ENCODE data around the gene ANTXRL. TPM values are rescaled to one million over a fixed set of nuclear protein-coding genes. Genes with fewer than 3 reads are reported as not detected.

The ANTXRL gene
- total and polyA plus RNA-seq, 10 of the 15 experiments (the other 5 are each of a cell fraction or from before 2014, with no cell fraction given) = not detected

DNA sequence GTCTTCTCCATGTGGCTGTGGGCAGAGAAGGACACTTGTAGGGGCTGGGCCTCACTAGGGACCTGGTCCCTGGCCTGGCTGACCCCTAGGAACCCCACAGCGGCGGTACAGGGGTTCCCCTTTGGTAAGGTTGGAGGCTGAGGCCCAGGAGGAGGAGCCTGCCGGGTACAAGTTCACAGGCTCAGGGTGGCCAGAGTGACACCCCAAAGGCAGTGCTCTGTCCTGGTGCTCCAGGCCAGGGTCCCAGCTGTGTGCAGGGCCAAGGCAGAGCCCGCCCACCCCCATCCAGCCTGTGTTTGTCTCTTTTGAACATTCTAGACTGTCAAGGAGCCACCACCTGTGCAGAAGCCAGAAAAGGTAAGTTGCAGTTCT, 23.3 kb downstream of the ANTXRL start:
- H3K27ac ChIP-seq (ENCODE audit: control insufficient read depth, insufficient read depth) = no peak overlapping the region
- H3K9me3 ChIP-seq (replicated peaks; ENCODE audit: control insufficient read depth, insufficient read depth, low read length) = no peaks in the 10 kb centered on the region
- POLR2A ChIA-PET = no interaction called here
- no peaks in the 10 kb centered on the region for H3K79me2 ChIP-seq (ENCODE audit: control insufficient read depth, insufficient read depth, low read length)
- H3K4me1 ChIP-seq (ENCODE audit: control insufficient read depth, insufficient read depth, low read length) = no peaks in the 10 kb centered on the region
- TF ChIP-seq, protein P1, sequence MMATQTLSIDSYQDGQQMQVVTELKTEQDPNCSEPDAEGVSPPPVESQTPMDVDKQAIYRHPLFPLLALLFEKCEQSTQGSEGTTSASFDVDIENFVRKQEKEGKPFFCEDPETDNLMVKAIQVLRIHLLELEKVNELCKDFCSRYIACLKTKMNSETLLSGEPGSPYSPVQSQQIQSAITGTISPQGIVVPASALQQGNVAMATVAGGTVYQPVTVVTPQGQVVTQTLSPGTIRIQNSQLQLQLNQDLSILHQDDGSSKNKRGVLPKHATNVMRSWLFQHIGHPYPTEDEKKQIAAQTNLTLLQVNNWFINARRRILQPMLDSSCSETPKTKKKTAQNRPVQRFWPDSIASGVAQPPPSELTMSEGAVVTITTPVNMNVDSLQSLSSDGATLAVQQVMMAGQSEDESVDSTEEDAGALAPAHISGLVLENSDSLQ (IDR thresholded peaks at IDR 0.05) = no peak
- TF ChIP-seq STAT3 (IDR thresholded peaks at IDR 0.05; ENCODE audit: low read depth, low read length) (no peak), LARP7 (IDR thresholded peaks at IDR 0.05) (no peak), SREBF1 (IDR thresholded peaks at IDR 0.05; ENCODE audit: low read length) (no peak), CHD1 (IDR thresholded peaks at IDR 0.05; ENCODE audit: low read depth, low read length) (no peak), CEBPB (IDR thresholded peaks at IDR 0.05; ENCODE audit: borderline replicate concordance in 1 of 2, low read depth in 2 of 2, low read length in 2 of 2) (no peak), HDAC6 (IDR thresholded peaks at IDR 0.05; ENCODE audit: unreplicated experiment) (no peak), NR2F1 (conservative IDR thresholded peaks at IDR 0.05) (no peak), DPF2 (IDR thresholded peaks at IDR 0.05) (no peak), SUZ12 (IDR thresholded peaks at IDR 0.05; ENCODE audit: unreplicated experiment) (no peak), TARDBP (IDR thresholded peaks at IDR 0.05; ENCODE audit: borderline replicate concordance) (no peak)
- TF ChIP-seq, protein P2, sequence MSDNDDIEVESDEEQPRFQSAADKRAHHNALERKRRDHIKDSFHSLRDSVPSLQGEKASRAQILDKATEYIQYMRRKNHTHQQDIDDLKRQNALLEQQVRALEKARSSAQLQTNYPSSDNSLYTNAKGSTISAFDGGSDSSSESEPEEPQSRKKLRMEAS (IDR thresholded peaks at IDR 0.05; ENCODE audit: low read depth, low read length) = no peak
- TF ChIP-seq, protein P3, sequence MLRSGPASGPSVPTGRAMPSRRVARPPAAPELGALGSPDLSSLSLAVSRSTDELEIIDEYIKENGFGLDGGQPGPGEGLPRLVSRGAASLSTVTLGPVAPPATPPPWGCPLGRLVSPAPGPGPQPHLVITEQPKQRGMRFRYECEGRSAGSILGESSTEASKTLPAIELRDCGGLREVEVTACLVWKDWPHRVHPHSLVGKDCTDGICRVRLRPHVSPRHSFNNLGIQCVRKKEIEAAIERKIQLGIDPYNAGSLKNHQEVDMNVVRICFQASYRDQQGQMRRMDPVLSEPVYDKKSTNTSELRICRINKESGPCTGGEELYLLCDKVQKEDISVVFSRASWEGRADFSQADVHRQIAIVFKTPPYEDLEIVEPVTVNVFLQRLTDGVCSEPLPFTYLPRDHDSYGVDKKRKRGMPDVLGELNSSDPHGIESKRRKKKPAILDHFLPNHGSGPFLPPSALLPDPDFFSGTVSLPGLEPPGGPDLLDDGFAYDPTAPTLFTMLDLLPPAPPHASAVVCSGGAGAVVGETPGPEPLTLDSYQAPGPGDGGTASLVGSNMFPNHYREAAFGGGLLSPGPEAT (IDR thresholded peaks at IDR 0.05; ENCODE audit: low read depth) = no peak
- TF ChIP-seq, protein P4, sequence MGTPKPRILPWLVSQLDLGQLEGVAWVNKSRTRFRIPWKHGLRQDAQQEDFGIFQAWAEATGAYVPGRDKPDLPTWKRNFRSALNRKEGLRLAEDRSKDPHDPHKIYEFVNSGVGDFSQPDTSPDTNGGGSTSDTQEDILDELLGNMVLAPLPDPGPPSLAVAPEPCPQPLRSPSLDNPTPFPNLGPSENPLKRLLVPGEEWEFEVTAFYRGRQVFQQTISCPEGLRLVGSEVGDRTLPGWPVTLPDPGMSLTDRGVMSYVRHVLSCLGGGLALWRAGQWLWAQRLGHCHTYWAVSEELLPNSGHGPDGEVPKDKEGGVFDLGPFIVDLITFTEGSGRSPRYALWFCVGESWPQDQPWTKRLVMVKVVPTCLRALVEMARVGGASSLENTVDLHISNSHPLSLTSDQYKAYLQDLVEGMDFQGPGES (IDR thresholded peaks at IDR 0.05) = no peak
- BruUV-seq (replicated peaks) = no TSS peak
- H3K4me3 ChIP-seq = no peak overlapping the region
- in situ Hi-C loops (cut with MboI) = no loop called here
- CTCF ChIA-PET = no interaction called here
- intact Hi-C loops (cut with micrococcal nuclease; ENCODE audit: unreplicated experiment) = no loop called here
- H4K20me1 ChIP-seq (ENCODE audit: control insufficient read depth, insufficient read depth) = no peaks in the 10 kb centered on the region
- H3K36me3 ChIP-seq (ENCODE audit: control insufficient read depth in 2 of 2, insufficient read depth in 2 of 2, low read length in 1 of 2) = no peaks in the 10 kb centered on the region
- H3K4me2 ChIP-seq (ENCODE audit: control insufficient read depth, insufficient read depth) = no peak overlapping the region
- H2AFZ ChIP-seq (ENCODE audit: control insufficient read depth, low read depth, low read length) = no peak overlapping the region
- RAD21 ChIA-PET (ENCODE audit: unreplicated experiment) = no interaction called here
- SMC1A ChIA-PET (ENCODE audit: uncharacterized antibody, unreplicated experiment) = interaction anchor here (0.5 kb wide), 1 partner anchor 35 kb away, joined by 3 read pairs; no protein-coding TSS in a partner anchor
- WGBS (ENCODE audit: insufficient coverage, insufficient replicate concordance, low lambda C conversion rate, missing lambda C conversion rate) = 0% methylated on average over 4 of the region's 4 CpGs
- H3K27me3 ChIP-seq (replicated peaks in 1 of 2; ENCODE audit: control insufficient read depth in 2 of 2, insufficient read depth in 2 of 2, low read length in 1 of 2) = peaks cover 2 to 5% of the 10 kb centered on the region in 2 experiments; a peak in 3 of 4 replicates
- no peak overlapping the region for H3K9ac ChIP-seq (ENCODE audit: control insufficient read depth, insufficient read depth, low read length)
- ATAC-seq = no peak
- FAIRE-seq = no peak
- DNase-seq (ENCODE audit: low read depth, low spot score) = no peak
